RWPE2 (cell line): ENCODE data around the gene SYTL3.

ENCODE experiments used
- ATAC-seq: fragments of 200-7000 bp; cut with Tn5 transposase; 3 replicates; pipeline ENCODE4 v1.9.1; 2021; ENCODE audit warnings: low read depth
- DNase-seq: peaks from one replicate; pipeline ENCODE4 v3.0.0-alpha.2; 2020; ENCODE audit warnings: low spot score
- H3K27ac ChIP-seq: fragments of 450-650 bp; 2 replicates; pipeline ENCODE4 v1.5.1; 2017; ENCODE audit warnings: mild to moderate bottlenecking; ENCODE audit not compliant: poor library complexity, severe bottlenecking
- H3K27me3 ChIP-seq: fragments of 250-450 bp; sonication (Bioruptor Pico); 2 replicates; pipeline ENCODE4 v1.5.1; 2021; ENCODE audit warnings: mild to moderate bottlenecking, moderate library complexity; ENCODE audit not compliant: insufficient read depth, poor library complexity, severe bottlenecking
- H3K36me3 ChIP-seq: fragments of 250-450 bp; sonication (Bioruptor Pico); 2 replicates; pipeline ENCODE4 v1.5.1; 2020; ENCODE audit warnings: low read depth, mild to moderate bottlenecking, moderate library complexity
- H3K4me1 ChIP-seq: fragments of 250-450 bp; sonication (Bioruptor Pico); 2 replicates; pipeline ENCODE4 v1.5.1; 2021; ENCODE audit warnings: mild to moderate bottlenecking, moderate library complexity; ENCODE audit not compliant: insufficient read depth, poor library complexity, severe bottlenecking
- H3K4me3 ChIP-seq: fragments of 250-450 bp; sonication (Bioruptor Pico); 2 replicates; pipeline ENCODE4 v1.5.1; 2021; ENCODE audit warnings: mild to moderate bottlenecking, moderate library complexity; ENCODE audit not compliant: severe bottlenecking
- H3K9me3 ChIP-seq: fragments of 250-450 bp; sonication (Bioruptor Pico); 2 replicates; pipeline ENCODE4 v1.5.1; 2021; ENCODE audit warnings: mild to moderate bottlenecking, moderate library complexity; ENCODE audit not compliant: severe bottlenecking
- TF ChIP-seq, protein P1 (sequence below): fragments of 450-650 bp; IDR thresholded peaks from one replicate; pipeline ENCODE4 v1.5.1; 2017; ENCODE audit warnings: mild to moderate bottlenecking, moderate library complexity; ENCODE audit not compliant: poor library complexity, severe bottlenecking

SYTL3 gene

GRCh38 chr6:158636778-158637177, 13.1 kb upstream of the SYTL3 start:
- DNase-seq (no peak), ATAC-seq (no peak)
- H3K36me3 ChIP-seq = peaks cover 82% of the 10 kb centered on the region
- no peak overlapping the region for H3K4me3 ChIP-seq
- no peaks in the 10 kb centered on the region for H3K27me3 ChIP-seq
- H3K9me3 ChIP-seq = no peaks in the 10 kb centered on the region
- peaks cover 12% of the 10 kb centered on the region for H3K4me1 ChIP-seq
- H3K27ac ChIP-seq = no peak overlapping the region
- TF ChIP-seq, protein P1, sequence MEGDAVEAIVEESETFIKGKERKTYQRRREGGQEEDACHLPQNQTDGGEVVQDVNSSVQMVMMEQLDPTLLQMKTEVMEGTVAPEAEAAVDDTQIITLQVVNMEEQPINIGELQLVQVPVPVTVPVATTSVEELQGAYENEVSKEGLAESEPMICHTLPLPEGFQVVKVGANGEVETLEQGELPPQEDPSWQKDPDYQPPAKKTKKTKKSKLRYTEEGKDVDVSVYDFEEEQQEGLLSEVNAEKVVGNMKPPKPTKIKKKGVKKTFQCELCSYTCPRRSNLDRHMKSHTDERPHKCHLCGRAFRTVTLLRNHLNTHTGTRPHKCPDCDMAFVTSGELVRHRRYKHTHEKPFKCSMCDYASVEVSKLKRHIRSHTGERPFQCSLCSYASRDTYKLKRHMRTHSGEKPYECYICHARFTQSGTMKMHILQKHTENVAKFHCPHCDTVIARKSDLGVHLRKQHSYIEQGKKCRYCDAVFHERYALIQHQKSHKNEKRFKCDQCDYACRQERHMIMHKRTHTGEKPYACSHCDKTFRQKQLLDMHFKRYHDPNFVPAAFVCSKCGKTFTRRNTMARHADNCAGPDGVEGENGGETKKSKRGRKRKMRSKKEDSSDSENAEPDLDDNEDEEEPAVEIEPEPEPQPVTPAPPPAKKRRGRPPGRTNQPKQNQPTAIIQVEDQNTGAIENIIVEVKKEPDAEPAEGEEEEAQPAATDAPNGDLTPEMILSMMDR = no peak

DNA sequence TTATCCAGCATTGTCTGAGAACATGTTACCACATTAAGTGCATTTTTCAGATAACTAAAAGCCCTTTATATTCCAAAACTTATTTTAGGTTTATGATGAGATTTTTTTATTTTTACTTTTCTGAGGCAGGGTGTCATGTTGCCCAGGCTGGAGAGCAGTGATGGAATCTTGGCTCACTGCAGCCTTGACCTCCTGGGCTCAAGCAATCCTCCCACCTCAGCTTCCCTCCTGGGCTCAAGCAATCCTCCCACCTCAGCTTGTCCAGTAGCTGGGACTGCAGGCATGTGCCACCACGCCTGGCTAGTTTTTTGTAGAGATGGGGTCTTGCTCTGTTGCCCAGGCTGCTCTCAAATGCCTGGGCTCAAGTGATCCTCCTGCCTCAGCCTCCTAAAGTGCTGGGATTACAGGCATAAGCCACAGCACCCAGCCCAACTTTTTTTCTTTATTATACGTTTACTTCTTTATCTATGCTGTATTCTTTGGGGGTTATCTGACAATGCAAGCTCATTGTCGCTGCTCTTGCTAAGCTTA, 11.5 kb upstream of the SYTL3 start:
- DNase-seq = no peak
- TF ChIP-seq, protein P1 = no peak
- H3K4me1 ChIP-seq = peaks cover 18% of the 10 kb centered on the region
- no peak for ATAC-seq
- no peaks in the 10 kb centered on the region for H3K27me3 ChIP-seq
- no peak overlapping the region for H3K4me3 ChIP-seq
- no peaks in the 10 kb centered on the region for H3K9me3 ChIP-seq
- H3K27ac ChIP-seq = no peak overlapping the region
- H3K36me3 ChIP-seq = peaks cover 68% of the 10 kb centered on the region

- no peaks in the 10 kb centered on the region for H3K27me3 ChIP-seq
- TF ChIP-seq, protein P1 = no peak
- H3K36me3 ChIP-seq = peaks cover 62% of the 10 kb centered on the region
- ATAC-seq (no peak), DNase-seq (no peak)
- H3K9me3 ChIP-seq = no peaks in the 10 kb centered on the region
- H3K4me3 ChIP-seq = no peak overlapping the region
- no peak overlapping the region for H3K27ac ChIP-seq
- peaks cover 19% of the 10 kb centered on the region for H3K4me1 ChIP-seq
These were observed 10.8 kb upstream of the SYTL3 start for GRCh38 chr6:158639056-158639455.

GRCh38 chr6:158640519-158640918, 9.3 kb upstream of the SYTL3 start:
- DNase-seq (no peak), ATAC-seq (no peak)
- TF ChIP-seq, protein P1 = no peak
- H3K27ac ChIP-seq = no peak overlapping the region
- peaks cover 23% of the 10 kb centered on the region for H3K4me1 ChIP-seq
- H3K36me3 ChIP-seq = peaks cover 47% of the 10 kb centered on the region
- H3K27me3 ChIP-seq = no peaks in the 10 kb centered on the region
- no peak overlapping the region for H3K4me3 ChIP-seq
- no peaks in the 10 kb centered on the region for H3K9me3 ChIP-seq

GRCh38 chr6:158642097-158642601, 7.7 kb upstream of the SYTL3 start:
- Histone ChIP-seq H3K9me3 (no peaks in the 10 kb centered on the region), H3K4me1 (peaks cover 40% of the 10 kb centered on the region), H3K27me3 (no peaks in the 10 kb centered on the region), H3K4me3 (no peak overlapping the region), H3K36me3 (peaks cover 34% of the 10 kb centered on the region), H3K27ac (peak overlapping the region; percentile 84)
- TF ChIP-seq, protein P1 = no peak
- DNase-seq (peak; percentile 80), ATAC-seq (peak; percentile 75)
